SU-DHL-6 (cell line): ENCODE results near the gene ELAVL3.

Experiments used
- H2AFZ ChIP-seq: fragments of 200-600 bp; sonication (generic); 2 replicates; pipeline ENCODE4 v1.6.1; 2014; ENCODE audit warnings: low read depth, mild to moderate bottlenecking, moderate library complexity, mixed read lengths, antibody characterized with exemption, low read length; ENCODE audit not compliant: severe bottlenecking
- H3F3A ChIP-seq: fragments of 200-600 bp; shearing (Covaris generic); 2 replicates; pipeline ENCODE4 v1.6.0; 2016; ENCODE audit warnings: antibody characterized with exemption, mild to moderate bottlenecking; ENCODE audit not compliant: insufficient read depth
- H3K27ac ChIP-seq: fragments of 200-600 bp; sonication (generic); 2 replicates; pipeline ENCODE4 v1.5.1; 2016; ENCODE audit warnings: low read depth, mild to moderate bottlenecking, low read length, moderate library complexity, mixed read lengths
- H3K27me3 ChIP-seq: fragments of 200-600 bp; sonication (generic), shearing (Covaris generic); 2 replicates; pipeline ENCODE4 v1.6.0; 2014; ENCODE audit warnings: mild to moderate bottlenecking, low read length
- H3K36me3 ChIP-seq: fragments of 200-600 bp; sonication (generic); 2 replicates; pipeline ENCODE4 v1.6.1; 2014; ENCODE audit warnings: mild to moderate bottlenecking, low read length, mixed read lengths
- H3K4me2 ChIP-seq: fragments of 300-600, 200-600 bp; shearing (Covaris generic), sonication (generic); 2 replicates; pipeline ENCODE4 v1.6.0; 2014; ENCODE audit warnings: low read length, low read depth, mild to moderate bottlenecking; ENCODE audit not compliant: poor library complexity, severe bottlenecking
- H3K4me3 ChIP-seq: fragments of 200-600 bp; sonication (generic); 2 replicates; pipeline ENCODE4 v1.5.1; 2014; ENCODE audit warnings: antibody characterized with exemption, low read length, mild to moderate bottlenecking, mixed read lengths; ENCODE audit not compliant: insufficient read depth, poor library complexity, severe bottlenecking
- H3K79me2 ChIP-seq: fragments of 200-600 bp; sonication (generic); 2 replicates; pipeline ENCODE4 v1.6.1; 2014; ENCODE audit warnings: mild to moderate bottlenecking, low read length, moderate library complexity; ENCODE audit not compliant: insufficient read depth
- H3K9ac ChIP-seq: fragments of 200-600 bp; sonication (generic); 2 replicates; pipeline ENCODE4 v1.7.0; 2014; ENCODE audit warnings: mild to moderate bottlenecking, low read length
- H3K9me2 ChIP-seq: fragments of 200-600 bp; sonication (generic); replicated peaks from 2 replicates; pipeline ENCODE4 v1.6.1; 2014; ENCODE audit warnings: low read length; ENCODE audit not compliant: insufficient read depth
- H3K9me3 ChIP-seq: fragments of 200-600 bp; sonication (generic); 2 replicates; pipeline ENCODE4 v1.6.1; 2014; ENCODE audit warnings: low read length, mixed read lengths; ENCODE audit not compliant: insufficient read depth
- H4K20me1 ChIP-seq: fragments of 200-600 bp; sonication (generic); 2 replicates; pipeline ENCODE4 v1.6.1; 2014; ENCODE audit warnings: low read depth, mild to moderate bottlenecking, antibody characterized with exemption, low read length, moderate library complexity, mixed read lengths
- CTCF ChIP-seq: fragments of 200-600 bp; sonication (generic); IDR thresholded peaks from one replicate; pipeline ENCODE4 v1.5.1; 2017; ENCODE audit warnings: antibody characterized with exemption, mild to moderate bottlenecking, low read length, moderate library complexity; ENCODE audit not compliant: insufficient read depth, poor library complexity, severe bottlenecking
- EZH2phosphoT487 ChIP-seq: fragments of 200-600 bp; sonication (generic), shearing (Covaris generic); conservative IDR thresholded peaks from 2 replicates; pipeline ENCODE4 v1.6.1; 2018; ENCODE audit warnings: mild to moderate bottlenecking, antibody characterized with exemption, low read length, moderate library complexity, mixed read lengths

The ELAVL3 gene

GRCh38 chr19:11482384-11483050 lies 1.7 kb upstream of the ELAVL3 start:
- peak overlapping the region; percentile 68 for H3K9ac ChIP-seq
- H3K79me2 ChIP-seq = no peaks in the 10 kb centered on the region
- no peaks in the 10 kb centered on the region for H3F3A ChIP-seq
- peak overlapping the region; percentile 66 for H2AFZ ChIP-seq
- H3K9me2 ChIP-seq = no peaks in the 10 kb centered on the region
- no peaks in the 10 kb centered on the region for H3K36me3 ChIP-seq
- no peaks in the 10 kb centered on the region for H4K20me1 ChIP-seq
- peak overlapping the region; percentile 48 for H3K4me3 ChIP-seq
- no peaks in the 10 kb centered on the region for H3K27me3 ChIP-seq
- TF ChIP-seq CTCF (peak; percentile 86), EZH2phosphoT487 (no peak)
- H3K27ac ChIP-seq = peak overlapping the region; percentile 76
- no peaks in the 10 kb centered on the region for H3K9me3 ChIP-seq
- peak overlapping the region; percentile 62 for H3K4me2 ChIP-seq

DNA sequence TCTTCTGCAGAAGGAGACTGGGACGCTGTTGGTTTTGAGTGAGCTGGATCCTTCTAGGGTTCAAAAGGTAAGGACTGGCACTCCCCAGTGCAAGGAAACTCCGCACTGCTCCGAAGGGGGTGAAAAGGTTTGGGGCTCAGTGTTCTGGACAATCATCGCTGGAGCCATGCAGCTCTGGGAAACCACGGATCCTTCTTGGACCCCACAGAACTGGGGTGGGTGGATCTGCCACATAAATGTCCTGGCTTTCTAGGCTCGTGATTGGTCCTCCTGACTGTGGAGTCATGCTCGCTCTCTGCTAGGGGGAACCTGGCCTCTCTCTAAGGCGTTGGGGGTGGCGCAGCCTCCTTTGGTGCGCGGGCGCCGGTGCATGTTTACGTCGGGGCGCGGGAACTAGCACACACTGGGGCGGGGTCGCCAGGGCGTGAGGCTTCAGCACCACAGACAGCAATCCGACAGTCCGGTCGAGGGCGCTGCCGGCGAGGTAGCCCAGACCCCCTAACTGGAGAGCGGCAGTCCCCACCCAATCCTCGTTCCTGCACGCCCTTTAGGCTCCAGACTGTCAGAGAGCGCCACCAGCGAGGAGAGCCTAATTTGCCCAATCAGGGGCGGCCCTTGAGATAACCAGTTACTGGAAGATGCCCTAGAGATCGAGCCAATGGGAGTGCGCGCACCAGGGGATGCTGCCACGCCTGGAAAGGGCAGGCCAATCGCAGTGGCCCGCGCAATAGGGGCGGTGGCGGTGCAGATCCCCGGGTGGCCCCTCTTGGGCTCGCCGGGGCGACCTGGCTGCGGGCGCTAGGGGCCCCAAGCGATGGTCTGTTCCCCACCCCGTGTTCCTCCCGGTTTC lies 913 bp upstream of the ELAVL3 start:
- Histone ChIP-seq H3K4me2 (peak overlapping the region; percentile 62), H3K4me3 (peak overlapping the region; percentile 48)

GRCh38 chr19:11479898-11480714 lies 740 bp downstream of the ELAVL3 start:
- TF ChIP-seq CTCF (no peak), EZH2phosphoT487 (no peak)
- H3K9ac ChIP-seq = no peak overlapping the region

More for the DNA sequence above, 913 bp upstream of the ELAVL3 start:
- Histone ChIP-seq H3K27me3 (no peaks in the 10 kb centered on the region), H3K9me3 (no peaks in the 10 kb centered on the region), H3K27ac (peak overlapping the region; percentile 76), H2AFZ (peak overlapping the region; percentile 66), H3K79me2 (no peaks in the 10 kb centered on the region), H3K9me2 (no peaks in the 10 kb centered on the region), H4K20me1 (no peaks in the 10 kb centered on the region), H3K9ac (peak overlapping the region; percentile 68), H3F3A (no peaks in the 10 kb centered on the region), H3K36me3 (no peaks in the 10 kb centered on the region)
- TF ChIP-seq CTCF (no peak), EZH2phosphoT487 (no peak)

More at GRCh38 chr19:11479898-11480714, 740 bp downstream of the ELAVL3 start:
- H3F3A ChIP-seq = no peaks in the 10 kb centered on the region
- H3K27me3 ChIP-seq = no peaks in the 10 kb centered on the region
- no peak overlapping the region for H3K27ac ChIP-seq
- H3K9me3 ChIP-seq = no peaks in the 10 kb centered on the region
- H3K36me3 ChIP-seq = no peaks in the 10 kb centered on the region
- H3K79me2 ChIP-seq = no peaks in the 10 kb centered on the region
- no peaks in the 10 kb centered on the region for H4K20me1 ChIP-seq
- no peaks in the 10 kb centered on the region for H3K9me2 ChIP-seq
- H2AFZ ChIP-seq = no peak overlapping the region
- H3K4me3 ChIP-seq = no peak overlapping the region
- no peak overlapping the region for H3K4me2 ChIP-seq
